ENCODE measurements around the gene TESK2. TPM values are rescaled to one million over a fixed set of nuclear protein-coding genes. Genes with fewer than 3 reads are reported as not detected.

Gene TESK2
- polyA plus RNA-seq, 1 of the 3 experiments (the other 2 are of a cell fraction) = 1.3 TPM

- TF ChIP-seq IRF3 (IDR thresholded peaks at IDR 0.05; ENCODE audit: low read depth, low read length) = no peak
Measured at GRCh38 chr1:45331436-45332345, 159.3 kb downstream of the TESK2 start (continued).

- no peaks in the 10 kb centered on the region for H3K79me2 ChIP-seq (ENCODE audit: insufficient read depth)
- no peaks in the 10 kb centered on the region for H3K27me3 ChIP-seq (ENCODE audit: insufficient read depth)
- H3K27ac ChIP-seq (ENCODE audit: low read depth in 2 of 2, low read length in 1 of 2) = no peak overlapping the region
- no peaks in the 10 kb centered on the region for H3K9me2 ChIP-seq
- H3K4me1 ChIP-seq (ENCODE audit: control insufficient read depth in 1 of 2, insufficient read depth in 2 of 2, low read depth in 1 of 2, low read length in 1 of 2) = peaks cover 0 to 8% of the 10 kb centered on the region in 2 experiments; a peak in 1 of 4 replicates
- H3K4me2 ChIP-seq = no peak overlapping the region
- ChIA-PET CTCF (interaction anchor here (1.1 to 2.3 kb wide), 3 partner anchors 10 to 24 kb away, joined by 3 to 8 read pairs (median 5); partner anchors contain the start of genes MUTYH and TOE1), POLR2A (interaction anchor here (1.1 kb wide), 1 partner anchor 10 kb away, joined by 7 read pairs; the partner anchor contains the start of gene TOE1)
- no peaks in the 10 kb centered on the region for H3K9me3 ChIP-seq
- no peaks in the 10 kb centered on the region for H4K20me1 ChIP-seq (ENCODE audit: insufficient read depth)
- WGBS (ENCODE audit: low lambda C conversion rate) = 70% methylated on average over 3 of the region's 4 CpGs
- H3K4me3 ChIP-seq (ENCODE audit: low read depth in 2 of 2, low read length in 1 of 2) = no peak overlapping the region
- peaks cover 3 to 28% of the 10 kb centered on the region in 2 experiments for H3K36me3 ChIP-seq (replicated peaks in 1 of 2; ENCODE audit: control insufficient read depth in 1 of 2, insufficient read depth in 2 of 2, low read length in 1 of 2)
- no peak overlapping the region for H2AFZ ChIP-seq (ENCODE audit: low read depth)
- no peak for TF ChIP-seq REST (IDR thresholded peaks at IDR 0.05; ENCODE audit: low read depth, low read length)
- no peak for TF ChIP-seq RAD21 (IDR thresholded peaks at IDR 0.05; ENCODE audit: low read length)
- TF ChIP-seq ELF1 (IDR thresholded peaks at IDR 0.05) = no peak
- no peak for TF ChIP-seq EZH2phosphoT487 (IDR thresholded peaks at IDR 0.05; ENCODE audit: borderline replicate concordance, low read depth)
- TF ChIP-seq SIN3A (IDR thresholded peaks at IDR 0.05; ENCODE audit: borderline replicate concordance, low read depth, low read length) = no peak
- TF ChIP-seq CHD2 (IDR thresholded peaks at IDR 0.05; ENCODE audit: low read length, partially characterized antibody) = no peak
- TF ChIP-seq JUND (IDR thresholded peaks at IDR 0.05) = no peak
- TF ChIP-seq MAX (IDR thresholded peaks at IDR 0.05; ENCODE audit: low read depth) = no peak
- TF ChIP-seq RCOR1 (IDR thresholded peaks at IDR 0.05; ENCODE audit: low read length) = no peak
- TF ChIP-seq TCF12 (IDR thresholded peaks at IDR 0.05) = no peak
- no peak for TF ChIP-seq MEF2A (IDR thresholded peaks at IDR 0.05; ENCODE audit: borderline replicate concordance, low read depth)
- no peak for DNase-seq
- H3F3A ChIP-seq (replicated peaks; ENCODE audit: insufficient read depth) = no peaks in the 10 kb centered on the region
- no peak overlapping the region for H3K9ac ChIP-seq
Measured at GRCh38 chr1:45329445-45329844, 161.5 kb downstream of the TESK2 start.
